ENCODE results near the gene NSRP1. TPM values are rescaled to one million over a fixed set of nuclear protein-coding genes. Genes with fewer than 3 reads are reported as not detected.

Gene NSRP1
- total RNA-seq, 4 donors from 2014 or later = 18.7 to 33.5 (median 22.8) TPM

GRCh38 chr17:30158896-30159625, 42.4 kb downstream of the NSRP1 start:
- H3K36me3 ChIP-seq = no peaks in the 10 kb centered on the region
- H3K4me1 ChIP-seq = no peaks in the 10 kb centered on the region
- H3K4me3 ChIP-seq = no peak overlapping the region
- TF ChIP-seq, protein P1, sequence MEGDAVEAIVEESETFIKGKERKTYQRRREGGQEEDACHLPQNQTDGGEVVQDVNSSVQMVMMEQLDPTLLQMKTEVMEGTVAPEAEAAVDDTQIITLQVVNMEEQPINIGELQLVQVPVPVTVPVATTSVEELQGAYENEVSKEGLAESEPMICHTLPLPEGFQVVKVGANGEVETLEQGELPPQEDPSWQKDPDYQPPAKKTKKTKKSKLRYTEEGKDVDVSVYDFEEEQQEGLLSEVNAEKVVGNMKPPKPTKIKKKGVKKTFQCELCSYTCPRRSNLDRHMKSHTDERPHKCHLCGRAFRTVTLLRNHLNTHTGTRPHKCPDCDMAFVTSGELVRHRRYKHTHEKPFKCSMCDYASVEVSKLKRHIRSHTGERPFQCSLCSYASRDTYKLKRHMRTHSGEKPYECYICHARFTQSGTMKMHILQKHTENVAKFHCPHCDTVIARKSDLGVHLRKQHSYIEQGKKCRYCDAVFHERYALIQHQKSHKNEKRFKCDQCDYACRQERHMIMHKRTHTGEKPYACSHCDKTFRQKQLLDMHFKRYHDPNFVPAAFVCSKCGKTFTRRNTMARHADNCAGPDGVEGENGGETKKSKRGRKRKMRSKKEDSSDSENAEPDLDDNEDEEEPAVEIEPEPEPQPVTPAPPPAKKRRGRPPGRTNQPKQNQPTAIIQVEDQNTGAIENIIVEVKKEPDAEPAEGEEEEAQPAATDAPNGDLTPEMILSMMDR (IDR thresholded peaks at IDR 0.05) = no peak
- no peak for TF ChIP-seq POLR2A (IDR thresholded peaks at IDR 0.05)
- no peak for TF ChIP-seq EP300 (IDR thresholded peaks at IDR 0.05)
- TF ChIP-seq POLR2AphosphoS5 (IDR thresholded peaks at IDR 0.05) = no peak
- no peak overlapping the region for H3K27ac ChIP-seq
- H3K9me3 ChIP-seq = no peaks in the 10 kb centered on the region
- 93% methylated on average over 3 of the region's 3 CpGs for WGBS
- H3K27me3 ChIP-seq = no peaks in the 10 kb centered on the region
- DNase-seq (ENCODE audit: low spot score in 2 of 2) = no peak

DNA sequence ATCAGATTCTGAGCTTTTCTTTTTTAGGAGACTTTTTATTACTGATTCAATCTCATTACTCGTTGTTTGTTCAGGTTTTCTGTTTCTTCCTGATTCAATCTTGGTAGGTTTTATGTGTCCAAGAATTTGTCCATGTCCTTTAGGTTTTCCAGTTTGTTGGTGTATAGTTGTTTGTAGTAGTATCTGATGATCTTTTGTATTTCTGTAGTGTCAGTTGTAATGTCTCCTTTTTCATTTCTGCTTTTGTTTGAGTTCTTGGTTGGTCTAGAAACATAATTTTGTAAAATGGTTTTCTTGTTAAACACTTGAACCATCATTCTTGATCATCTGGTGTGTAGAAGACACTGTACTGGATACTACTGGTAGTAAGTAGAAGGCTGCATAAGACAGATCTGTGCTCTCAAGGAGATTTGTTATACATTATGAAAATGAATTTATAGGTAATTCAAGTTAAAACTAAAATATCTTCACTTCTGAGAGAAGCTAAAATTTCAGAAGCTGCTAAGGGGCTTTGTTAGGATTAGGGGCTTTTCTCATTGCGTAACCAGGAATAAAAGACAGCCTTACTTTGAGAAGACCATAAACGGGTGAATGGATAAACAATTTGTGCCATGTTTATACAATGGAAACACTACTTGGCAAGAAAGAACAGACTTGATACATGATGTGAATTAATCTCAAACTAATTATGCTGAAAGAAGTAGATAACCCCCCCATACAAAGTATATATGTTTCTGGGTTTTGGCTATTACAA, 44.0 kb downstream of the NSRP1 start:
- Histone ChIP-seq H3K9me3 (no peaks in the 10 kb centered on the region), H3K27me3 (no peaks in the 10 kb centered on the region), H3K4me3 (no peak overlapping the region), H3K27ac (no peak overlapping the region), H3K36me3 (no peaks in the 10 kb centered on the region), H3K4me1 (no peaks in the 10 kb centered on the region)
- WGBS = 96% methylated on average over 3 of the region's 3 CpGs
- TF ChIP-seq POLR2A (IDR thresholded peaks at IDR 0.05) (no peak), EP300 (IDR thresholded peaks at IDR 0.05) (no peak), POLR2AphosphoS5 (IDR thresholded peaks at IDR 0.05) (no peak)
- no peak for DNase-seq (ENCODE audit: low spot score in 2 of 2)

DNA sequence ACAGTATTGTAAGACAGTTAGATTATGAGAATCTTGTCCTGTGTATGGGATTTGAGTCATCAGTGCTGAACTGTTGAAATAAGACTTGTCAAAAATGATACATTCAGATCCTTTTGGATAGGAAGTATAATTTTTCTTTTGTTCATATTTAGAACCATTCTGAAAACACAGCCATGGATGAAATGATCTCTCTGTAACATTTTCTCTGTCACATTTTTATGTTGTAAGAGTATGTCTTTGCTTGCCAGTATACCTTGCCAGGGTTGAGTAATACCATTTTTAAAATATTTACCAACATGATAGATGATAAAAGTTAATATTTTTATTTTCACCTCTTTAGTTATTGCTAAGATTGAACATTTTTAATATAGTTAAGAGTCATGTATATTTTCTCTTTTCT, 45.0 kb downstream of the NSRP1 start:
- Histone ChIP-seq H3K9me3 (no peaks in the 10 kb centered on the region), H3K4me3 (no peak overlapping the region), H3K36me3 (peaks cover 2% of the 10 kb centered on the region), H3K4me1 (no peaks in the 10 kb centered on the region), H3K27ac (no peak overlapping the region), H3K27me3 (no peaks in the 10 kb centered on the region)
- no peak for DNase-seq (ENCODE audit: low spot score in 2 of 2)
- TF ChIP-seq, protein P1 (IDR thresholded peaks at IDR 0.05) = no peak
- TF ChIP-seq POLR2A (IDR thresholded peaks at IDR 0.05) (no peak), EP300 (IDR thresholded peaks at IDR 0.05) (no peak), POLR2AphosphoS5 (IDR thresholded peaks at IDR 0.05) (no peak)

DNA sequence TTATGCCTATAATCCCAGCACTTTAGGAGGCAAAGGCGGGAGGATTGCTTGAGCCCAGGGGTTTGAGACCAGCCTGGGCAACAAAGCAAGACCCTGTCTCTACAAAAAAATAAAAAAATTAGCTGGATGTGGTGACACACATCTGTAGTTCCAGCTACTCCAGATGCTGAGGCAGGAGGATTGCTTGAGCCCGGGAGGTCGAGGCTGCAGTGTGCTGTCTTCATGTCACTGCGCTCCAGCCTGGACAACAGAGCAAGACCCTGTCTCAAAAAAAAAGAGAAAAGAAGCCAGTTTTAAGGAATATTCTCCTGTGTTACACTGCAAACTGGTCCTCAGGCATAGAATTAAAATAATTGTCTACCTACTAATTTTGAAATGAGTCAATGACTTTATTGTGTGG, 47.9 kb downstream of the NSRP1 start:
- 89% methylated on average over 4 of the region's 4 CpGs for WGBS
- Histone ChIP-seq H3K27me3 (no peaks in the 10 kb centered on the region), H3K36me3 (peaks cover 8% of the 10 kb centered on the region), H3K4me3 (no peak overlapping the region), H3K9me3 (no peaks in the 10 kb centered on the region), H3K4me1 (no peaks in the 10 kb centered on the region), H3K27ac (no peak overlapping the region)
- no peak for DNase-seq (ENCODE audit: low spot score in 2 of 2)
- no peak for TF ChIP-seq POLR2AphosphoS5 (IDR thresholded peaks at IDR 0.05)
- no peak for TF ChIP-seq POLR2A (IDR thresholded peaks at IDR 0.05)
- no peak for TF ChIP-seq EP300 (IDR thresholded peaks at IDR 0.05)
- TF ChIP-seq, protein P1 (IDR thresholded peaks at IDR 0.05) = no peak

DNA sequence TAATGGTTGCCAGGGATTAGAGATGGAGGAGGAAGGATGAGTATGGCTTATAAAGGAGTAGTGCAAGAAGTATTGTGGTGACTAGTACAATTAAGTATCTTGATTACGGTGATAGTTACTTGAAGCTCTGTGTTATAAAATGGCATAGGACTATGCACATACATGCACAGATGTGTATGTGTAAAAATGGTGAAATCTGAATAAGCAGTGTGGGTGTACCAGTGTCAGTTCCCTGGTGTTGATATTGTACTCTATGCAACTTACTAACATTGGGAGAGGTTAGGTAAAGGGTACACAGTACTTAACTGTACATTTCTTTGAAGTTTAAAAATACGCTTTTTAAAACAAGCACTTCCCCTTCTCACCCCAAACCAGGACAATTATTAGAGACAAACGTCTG, 48.5 kb downstream of the NSRP1 start:
- H3K27ac ChIP-seq = no peak overlapping the region
- 78% methylated on average over 3 of the region's 3 CpGs for WGBS
- peaks cover 8% of the 10 kb centered on the region for H3K36me3 ChIP-seq

More for the DNA sequence above, 48.5 kb downstream of the NSRP1 start:
- no peak for DNase-seq (ENCODE audit: low spot score in 2 of 2)
- Histone ChIP-seq H3K4me3 (no peak overlapping the region), H3K4me1 (no peaks in the 10 kb centered on the region), H3K27me3 (no peaks in the 10 kb centered on the region), H3K9me3 (no peaks in the 10 kb centered on the region)
- TF ChIP-seq, protein P1 (IDR thresholded peaks at IDR 0.05) = no peak
- TF ChIP-seq POLR2A (IDR thresholded peaks at IDR 0.05) (no peak), EP300 (IDR thresholded peaks at IDR 0.05) (no peak), POLR2AphosphoS5 (IDR thresholded peaks at IDR 0.05) (no peak)
